Sigmoid colon (tissue), 7 donors: ENCODE results near the gene PLVAP. TPM values are rescaled to one million over a fixed set of nuclear protein-coding genes. Genes with fewer than 3 reads are reported as not detected.

ENCODE experiments used
- DNase-seq: peaks from one replicate; pipeline ENCODE4 v3.0.0-alpha.2; 2019
- H3K27ac ChIP-seq, 4 donors: fragments of 200-600 bp; sonication (generic); one replicate each; pipeline ENCODE4 v1.5.1; 2016 to 2019; ENCODE audit warnings: mild to moderate bottlenecking in 1 of 4
- H3K27me3 ChIP-seq, 3 donors: fragments of 200-600 bp; sonication (generic); one replicate each; pipeline ENCODE4 v1.5.1; 2019; ENCODE audit warnings: mild to moderate bottlenecking in 1 of 3
- H3K36me3 ChIP-seq, 4 donors: fragments of 200-600 bp; sonication (generic); one replicate each; pipeline ENCODE4 v1.5.1; 2016 to 2019
- H3K4me1 ChIP-seq, 4 donors: fragments of 200-600 bp; sonication (generic); one replicate each; pipeline ENCODE4 v1.5.1; 2017 to 2019
- H3K4me3 ChIP-seq, 4 donors: fragments of 200-600 bp; sonication (generic); one replicate each; pipeline ENCODE4 v1.5.1; 2017 to 2019; ENCODE audit warnings: mild to moderate bottlenecking in 2 of 4, moderate library complexity in 1 of 4
- H3K9me3 ChIP-seq, 4 donors: fragments of 200-600 bp in 3 of 4; sonication (generic) in 3 of 4; one replicate each; pipeline versions ENCODE4 v1.5.1 to v1.6.1; 2013 to 2019
- CTCF ChIP-seq, 4 experiments: fragments of 450-650 bp in 3 of 4; fragments of 200-600 bp in 1 of 4; IDR thresholded peaks; one replicate each; pipeline ENCODE4 v1.5.1; 2016 to 2019; ENCODE audit warnings: antibody characterized with exemption in 4 of 4, mild to moderate bottlenecking in 3 of 4, moderate library complexity in 2 of 4
- EP300 ChIP-seq, 4 donors: sonication (generic); formaldehyde crosslinking; IDR thresholded peaks; one replicate each; pipeline ENCODE4 v1.6.1; 2017; ENCODE audit warnings: antibody characterized with exemption in 4 of 4
- POLR2A ChIP-seq, 2 donors: fragments of 450-650 bp; IDR thresholded peaks; one replicate each; pipeline ENCODE4 v1.6.1; 2016; ENCODE audit warnings: antibody characterized with exemption in 2 of 2, mild to moderate bottlenecking in 2 of 2, moderate library complexity in 2 of 2
- POLR2AphosphoS5 ChIP-seq, 4 donors: sonication (generic); formaldehyde crosslinking; IDR thresholded peaks; one replicate each; pipeline ENCODE4 v1.6.1; 2017; ENCODE audit warnings: antibody characterized with exemption in 4 of 4
- WGBS, 2 donors: extraction: QIAGEN DNeasy Blood & Tissue Kit; methylation state at CpG; one replicate each; pipeline ENCODE4 v1.1.7; 2013; 5-methylcytosine and 5-hydroxymethylcytosine counted together
- intact Hi-C: fragments of 100-400 bp; cut with DNase I; formaldehyde crosslinking; loops from one replicate; pipeline ENCODE4 v1.15.1; 2023
- polyA plus RNA-seq, 3 donors: library from polyadenylated mRNA; stranded (reverse); fragments of 200-250 nt; gene quantifications; one replicate each; pipeline ENCODE4 v1.2.3, GENCODE V29; 2013
- total RNA-seq, 4 donors: library from RNA; depleted of rRNA; stranded (reverse); fragments of >200 nt; gene quantifications; one replicate each; pipeline ENCODE4 v1.1.0, GENCODE V29; 2016
- donor health status: healthy with polysubstance abuse.
- donor health status: Bipolar disorder and iron deficiency.
- donor health status: healthy.

PLVAP gene
- total and polyA plus RNA-seq, 7 donors = 3.0 to 54.7 (median 19.6) TPM

- TF ChIP-seq POLR2A (IDR thresholded peaks at IDR 0.05) (no peak), POLR2AphosphoS5 (IDR thresholded peaks at IDR 0.05) (no peak), EP300 (IDR thresholded peaks at IDR 0.05) (no peak), CTCF (IDR thresholded peaks at IDR 0.05) (no peak)
- no peaks in the 10 kb centered on the region for H3K9me3 ChIP-seq
- H3K27me3 ChIP-seq = peaks cover 4 to 14% (median 5%) of the 10 kb centered on the region in 3 donors
- WGBS, 2 donors = 30 to 44% methylated on average over 7 of the region's 7 CpGs
- peaks cover 9 to 38% (median 19%) of the 10 kb centered on the region in 4 donors for H3K36me3 ChIP-seq
- H3K4me3 ChIP-seq = peak overlapping the region in 1 of 4 donors; percentile 28
- intact Hi-C loops = no loop called here
- H3K4me1 ChIP-seq = peaks cover 0 to 16% (median 14%) of the 10 kb centered on the region in 4 donors
- DNase-seq = no peak
- H3K27ac ChIP-seq = no peak overlapping the region
These were observed 53.2 kb downstream of the PLVAP start for GRCh38 chr19:17323964-17324332.

GRCh38 chr19:17323300-17323963 lies 53.7 kb downstream of the PLVAP start:
- H3K9me3 ChIP-seq = no peaks in the 10 kb centered on the region
- intact Hi-C loops = no loop called here
- H3K27ac ChIP-seq = no peak overlapping the region
- TF ChIP-seq POLR2A (IDR thresholded peaks at IDR 0.05) = no peak
- TF ChIP-seq CTCF (IDR thresholded peaks at IDR 0.05) = no peak
- TF ChIP-seq EP300 (IDR thresholded peaks at IDR 0.05) = no peak
- no peak for TF ChIP-seq POLR2AphosphoS5 (IDR thresholded peaks at IDR 0.05)
- 30 to 57% methylated on average over 56 of the region's 56 CpGs for WGBS, 2 donors
- no peak for DNase-seq
- peaks cover 0 to 11% (median 8%) of the 10 kb centered on the region in 4 donors for H3K4me1 ChIP-seq
- H3K4me3 ChIP-seq = peak overlapping the region in 1 of 4 donors; percentile 28
- peaks cover 0 to 8% (median 0%) of the 10 kb centered on the region in 3 donors for H3K27me3 ChIP-seq
- H3K36me3 ChIP-seq = peaks cover 9 to 44% (median 21%) of the 10 kb centered on the region in 4 donors

- Histone ChIP-seq H3K36me3 (peaks cover 9 to 49% (median 21%) of the 10 kb centered on the region in 4 donors), H3K27ac (no peak overlapping the region), H3K9me3 (no peaks in the 10 kb centered on the region), H3K27me3 (peaks cover 0 to 5% (median 0%) of the 10 kb centered on the region in 3 donors), H3K4me3 (no peak overlapping the region), H3K4me1 (peaks cover 0 to 5% (median 3%) of the 10 kb centered on the region in 4 donors)
- 75 to 78% methylated on average over 10 of the region's 10 CpGs for WGBS, 2 donors
- TF ChIP-seq POLR2A (IDR thresholded peaks at IDR 0.05) (no peak), POLR2AphosphoS5 (IDR thresholded peaks at IDR 0.05) (no peak), EP300 (IDR thresholded peaks at IDR 0.05) (no peak), CTCF (IDR thresholded peaks at IDR 0.05) (no peak)
- DNase-seq = peak; percentile 58
- intact Hi-C loops = no loop called here
These were observed 54.3 kb downstream of the PLVAP start for GRCh38 chr19:17322854-17323253.

- H3K36me3 ChIP-seq = peaks cover 9 to 55% (median 22%) of the 10 kb centered on the region in 4 donors
- H3K9me3 ChIP-seq = no peaks in the 10 kb centered on the region
- intact Hi-C loops = no loop called here
- DNase-seq = no peak
- 89 to 93% methylated on average over 19 of the region's 19 CpGs for WGBS, 2 donors
- TF ChIP-seq POLR2AphosphoS5 (IDR thresholded peaks at IDR 0.05) (no peak), CTCF (IDR thresholded peaks at IDR 0.05) (no peak), EP300 (IDR thresholded peaks at IDR 0.05) (no peak), POLR2A (IDR thresholded peaks at IDR 0.05) (no peak)
- no peak overlapping the region for H3K4me3 ChIP-seq
- H3K27me3 ChIP-seq = peaks cover 0 to 5% (median 0%) of the 10 kb centered on the region in 3 donors
- H3K4me1 ChIP-seq = peaks cover 0 to 5% (median 0%) of the 10 kb centered on the region in 4 donors
- no peak overlapping the region for H3K27ac ChIP-seq
These were observed 55.3 kb downstream of the PLVAP start for GRCh38 chr19:17321655-17322489.
